Neural progenitor cell (in vitro differentiated cells): ENCODE measurements around the gene LALBA.

Experiments
- CTCF ChIP-seq: fragments of 200-600 bp; sonication (generic); IDR thresholded peaks from 2 replicates; pipeline ENCODE4 v1.5.1; 2017; ENCODE audit warnings: antibody characterized with exemption, mild to moderate bottlenecking
- EZH2 ChIP-seq: fragments of 200-600 bp; sonication (generic); IDR thresholded peaks from 2 replicates; pipeline ENCODE4 v1.6.1; 2017; ENCODE audit warnings: antibody characterized with exemption, mild to moderate bottlenecking, moderate library complexity

GRCh38 chr12:48618541-48618940 lies 48.7 kb upstream of the LALBA start:
- TF ChIP-seq EZH2 (no peak), CTCF (peak; percentile 97)
